GM12873 (cell line): Measurements from ENCODE around the gene MYO1C.

Source experiments
- CTCF ChIP-seq: IDR thresholded peaks from 2 replicates; pipeline ENCODE4 v1.5.1; 2012; ENCODE audit warnings: low read depth, mild to moderate bottlenecking, moderate library complexity, low read length, control low read depth; ENCODE audit not compliant: insufficient read depth; ENCODE audit errors: missing control alignments

Gene MYO1C

GRCh38 chr17:1471490-1471889 is 21.0 kb downstream of the MYO1C start:
- TF ChIP-seq CTCF, result no peak

GRCh38 chr17:1470755-1471462 is 21.6 kb downstream of the MYO1C start:
- TF ChIP-seq CTCF, result no peak

GRCh38 chr17:1470071-1470754 is 22.3 kb downstream of the MYO1C start:
- TF ChIP-seq CTCF, result no peak

GRCh38 chr17:1469231-1469852 is 23.1 kb downstream of the MYO1C start:
- TF ChIP-seq CTCF, result no peak

GRCh38 chr17:1467898-1468492 is 24.5 kb downstream of the MYO1C start:
- TF ChIP-seq CTCF, result no peak

GRCh38 chr17:1467258-1467657 is 25.2 kb downstream of the MYO1C start:
- no peak for TF ChIP-seq CTCF

GRCh38 chr17:1464186-1464585 is 28.3 kb downstream of the MYO1C start:
- no peak for TF ChIP-seq CTCF
